HG03378 (cell line): ENCODE results near the gene B4GAT1.
"Not testable (repeated sequence)": the region's sequence is repeated elsewhere in the genome, so short reads cannot be mapped to it uniquely, and the experiment has no call there.

Experiments
- ATAC-seq: cut with Tn5 transposase; IDR thresholded peaks from one replicate; pipeline ENCODE4 v1.9.1; 2021; ENCODE audit warnings: mild to moderate bottlenecking, moderate library complexity; ENCODE audit not compliant: unreplicated experiment

B4GAT1 gene

GRCh38 chr11:66311965-66312548 is 35.4 kb downstream of the B4GAT1 start:
- peak; percentile 64 for ATAC-seq

GRCh38 chr11:66311470-66311964 is 35.9 kb downstream of the B4GAT1 start:
- ATAC-seq = peak; percentile 38

DNA sequence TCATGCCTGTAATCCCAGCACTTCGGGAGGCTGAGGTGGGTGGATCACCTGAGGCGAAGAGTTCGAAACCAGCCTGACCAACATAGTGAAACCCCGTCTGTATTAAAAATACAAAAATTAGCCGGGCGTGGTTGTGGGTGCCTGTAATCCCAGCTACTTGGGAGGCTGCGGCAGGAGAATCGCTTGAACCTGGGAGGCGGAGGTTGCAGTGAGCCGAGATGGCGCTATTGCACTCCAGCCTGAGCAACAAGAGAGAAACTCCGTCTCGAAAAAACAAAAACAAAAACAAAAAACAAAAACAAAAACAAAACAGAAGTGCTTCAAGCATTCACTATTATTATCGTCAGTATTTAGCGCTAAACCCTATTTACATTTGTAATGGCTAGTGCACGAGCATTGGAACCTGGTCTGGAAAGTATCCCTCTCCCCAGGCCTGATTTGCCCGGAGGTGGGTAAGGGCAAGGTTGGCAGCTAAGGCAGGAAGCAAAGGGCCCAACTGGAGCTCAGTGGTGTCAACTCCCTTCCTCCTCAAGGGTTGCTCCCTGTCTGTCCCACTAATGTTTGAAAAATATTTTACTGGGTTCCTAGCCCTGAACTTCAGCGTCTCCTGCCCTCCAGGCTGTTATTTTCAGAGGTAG is 36.5 kb downstream of the B4GAT1 start:
- ATAC-seq = not testable (repeated sequence)

DNA sequence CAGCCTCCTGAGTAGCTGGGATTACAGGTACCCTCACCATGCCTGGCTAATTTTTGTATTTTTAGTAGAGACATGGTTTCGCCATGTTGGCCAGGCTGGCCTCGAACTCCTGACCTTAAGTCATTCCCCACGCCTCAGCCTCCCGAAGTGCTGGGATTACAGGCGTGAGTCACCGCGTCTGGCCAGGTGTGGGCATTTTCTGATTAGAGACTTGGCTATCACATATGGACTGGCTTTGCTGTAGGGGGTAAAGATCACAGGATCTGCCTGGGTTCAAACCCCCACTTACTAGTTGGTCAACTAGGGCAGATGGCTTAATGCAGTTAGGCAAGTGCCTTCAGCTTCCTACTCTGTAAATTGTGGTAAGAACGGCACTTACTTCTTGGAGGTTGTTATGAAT is 37.1 kb downstream of the B4GAT1 start:
- ATAC-seq = no peak

DNA sequence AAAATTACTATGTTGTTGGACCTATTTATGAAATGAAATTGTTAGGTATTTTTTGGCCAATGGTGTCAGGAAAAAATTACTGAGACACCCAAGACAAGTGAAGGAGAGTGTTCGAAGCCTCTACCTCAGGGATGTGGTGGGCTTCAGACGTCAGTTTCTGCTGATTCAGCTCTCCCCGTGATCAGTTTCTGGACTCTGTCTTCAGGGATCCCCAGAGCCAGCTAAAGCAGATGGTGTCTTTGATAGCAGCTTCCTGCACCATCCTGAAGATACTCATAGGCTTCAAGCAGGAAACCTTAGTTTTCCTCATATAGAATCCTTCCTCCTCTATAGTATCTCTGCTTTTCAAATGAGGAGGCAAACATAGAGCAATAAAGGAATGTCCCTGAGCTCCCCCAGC is 38.0 kb downstream of the B4GAT1 start:
- no peak for ATAC-seq

DNA sequence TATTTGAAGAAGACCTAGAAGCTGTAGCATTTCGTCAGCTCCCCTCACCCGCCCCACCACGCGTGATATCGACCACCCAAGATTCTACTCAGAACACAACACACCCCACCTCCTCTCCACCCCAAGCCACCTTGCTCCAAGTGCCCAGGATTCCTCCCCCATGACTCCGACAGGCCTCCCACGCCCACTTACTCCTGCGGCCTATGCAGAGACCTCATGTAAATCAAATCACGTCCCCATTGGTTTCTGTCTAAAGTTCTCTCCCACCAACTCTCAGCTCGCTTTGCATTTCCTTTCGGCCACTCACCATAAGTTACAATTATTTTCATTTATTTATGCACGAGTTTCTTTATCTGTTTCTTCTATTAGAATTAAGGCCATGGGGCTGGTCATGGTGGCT is 44.8 kb downstream of the B4GAT1 start:
- no peak for ATAC-seq

DNA sequence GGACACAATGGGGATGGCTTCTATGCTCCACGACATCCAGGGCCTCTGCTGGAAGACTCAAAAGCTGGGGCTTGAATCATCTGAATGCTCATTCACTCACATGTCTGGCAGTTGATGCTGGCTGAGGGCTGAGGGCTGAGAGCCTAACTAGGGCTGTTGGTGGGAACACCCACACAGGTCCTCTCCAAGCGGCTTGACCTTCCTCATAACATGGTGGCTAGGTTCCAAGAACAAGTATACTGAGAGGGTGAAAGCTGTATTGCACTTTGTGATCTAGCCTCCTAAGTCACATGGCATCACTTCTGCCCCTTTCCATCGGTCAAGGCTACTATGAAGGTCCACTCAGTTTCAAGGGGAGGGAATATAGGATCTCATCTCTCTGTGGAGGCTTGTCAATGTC is 48.2 kb downstream of the B4GAT1 start:
- ATAC-seq = no peak

DNA sequence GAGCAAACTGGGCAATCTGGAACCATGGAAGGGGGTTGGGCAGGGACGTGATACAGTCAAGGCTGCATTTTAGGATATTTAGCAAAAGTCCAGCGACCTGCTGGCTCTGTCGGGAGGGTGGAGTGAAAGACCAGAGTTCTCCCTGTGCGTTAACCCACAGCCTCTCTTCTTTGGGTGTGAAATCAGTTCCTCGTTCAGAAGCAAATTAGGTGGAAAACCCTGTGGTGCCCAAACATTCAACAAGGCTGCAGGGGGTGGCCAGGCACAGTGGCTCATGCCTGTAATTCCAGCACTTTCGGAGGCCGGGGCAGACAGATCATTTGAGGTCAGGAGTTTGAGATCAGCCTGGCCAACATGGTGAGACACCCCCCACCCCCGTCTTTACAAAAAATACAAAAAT is 49.8 kb downstream of the B4GAT1 start:
- ATAC-seq = no peak
